Measurements from ENCODE around the gene GTF3C1. TPM values are rescaled to one million over a fixed set of nuclear protein-coding genes. Genes with fewer than 3 reads are reported as not detected.

Gene GTF3C1
- total RNA-seq, 2 experiments from 2014 or later: 48.8 to 50.7 TPM

DNA sequence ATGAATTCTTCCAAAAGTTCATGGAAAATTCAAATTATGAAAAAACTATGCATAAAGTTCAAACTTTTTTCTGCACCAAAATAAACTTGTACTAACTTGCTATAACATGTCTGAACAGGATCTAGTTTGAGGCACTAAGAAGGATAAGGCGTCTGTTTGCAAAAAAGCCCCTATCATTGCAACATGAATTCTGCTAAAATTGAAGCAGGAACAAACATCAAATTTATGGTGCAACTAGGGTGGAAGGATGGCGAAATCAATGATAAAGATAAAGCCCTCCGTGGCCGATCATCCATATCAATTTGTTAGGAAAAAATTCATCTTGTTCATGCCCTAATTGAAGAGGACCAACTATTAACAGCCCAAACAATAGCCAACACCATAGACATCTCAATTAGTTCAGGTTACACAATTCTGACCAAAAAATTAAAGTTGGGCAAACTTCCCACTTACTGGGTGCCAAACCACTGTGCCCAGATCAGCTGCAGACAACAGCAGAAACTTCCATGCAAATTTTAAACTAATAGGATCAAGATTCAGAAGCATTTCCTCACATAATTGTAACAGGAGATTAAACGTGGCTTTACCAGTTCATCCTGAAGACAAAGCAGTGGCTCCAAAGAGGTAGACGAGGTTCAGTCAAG lies 134.8 kb downstream of the GTF3C1 start:
- Mint-ChIP-seq H3K4me1 (peaks cover 77% of the 10 kb centered on the region), H3K27ac (peak overlapping the region; percentile 55), H3K4me3 (no peak overlapping the region), H3K36me3 (ENCODE audit: low read depth) (peaks cover 87% of the 10 kb centered on the region), H3K9me3 (ENCODE audit: low read depth) (peaks cover 9% of the 10 kb centered on the region), H3K27me3 (no peaks in the 10 kb centered on the region)
- no peak for ATAC-seq
- ChIA-PET POLR2A (no interaction called here), CTCF (interaction anchor here (1.1 kb wide), 1 partner anchor 8 kb away, joined by 5 read pairs; no protein-coding TSS in a partner anchor)
- intact Hi-C loops (cut with DNase I, micrococcal nuclease): no loop called here
- DNase-seq: no peak

- Mint-ChIP-seq H3K4me1 (peaks cover 79% of the 10 kb centered on the region), H3K27me3 (no peaks in the 10 kb centered on the region), H3K36me3 (ENCODE audit: low read depth) (peaks cover 86% of the 10 kb centered on the region), H3K27ac (peak overlapping the region; percentile 39), H3K4me3 (no peak overlapping the region), H3K9me3 (ENCODE audit: low read depth) (peaks cover 8% of the 10 kb centered on the region)
- intact Hi-C loops (cut with DNase I, micrococcal nuclease): no loop called here
- ChIA-PET CTCF (no interaction called here), POLR2A (no interaction called here)
- DNase-seq (no peak), ATAC-seq (no peak)
Measured at GRCh38 chr16:27413956-27414355, 135.8 kb downstream of the GTF3C1 start.

GRCh38 chr16:27410761-27411160 lies 139.0 kb downstream of the GTF3C1 start:
- Mint-ChIP-seq H3K9me3 (ENCODE audit: low read depth) (peaks cover 8% of the 10 kb centered on the region), H3K27me3 (no peaks in the 10 kb centered on the region), H3K4me1 (peaks cover 92% of the 10 kb centered on the region), H3K36me3 (ENCODE audit: low read depth) (peaks cover 91% of the 10 kb centered on the region), H3K27ac (peak overlapping the region; percentile 86), H3K4me3 (peak overlapping the region; percentile 42)
- no peak for DNase-seq
- ATAC-seq: no peak
- ChIA-PET CTCF (interaction anchor here (0.6 to 0.9 kb wide), 2 partner anchors 92 to 137 kb away, joined by 3 read pairs; no protein-coding TSS in a partner anchor), POLR2A (interaction anchor here (0.7 kb wide), 2 partner anchors 158 to 172 kb away, joined by 3 to 8 read pairs; no protein-coding TSS in a partner anchor)
- intact Hi-C loops (cut with DNase I, micrococcal nuclease): no loop called here

Other genes with a start within 250 kb of the GTF3C1 start
- 100 to 1,000 TPM; 185 to 229 TPM for gene IL4R, start 235.9 kb downstream of the GTF3C1 start, total RNA-seq
- gene IL21R, start 147.7 kb downstream of the GTF3C1 start, total RNA-seq: 10 to 100 TPM; 61.8 to 73.5 TPM
- gene KATNIP, start 231 bp upstream of the GTF3C1 start, total RNA-seq: 10 to 100 TPM; 12.3 to 12.8 TPM